ENCODE measurements around the gene PDPK1.
A peak's percentile ranks its signal among the peaks of the same experiment; 100 is the strongest.
"Not testable (repeated sequence)": the region's sequence is repeated elsewhere in the genome, so short reads cannot be mapped to it uniquely, and the experiment has no call there.

Gene PDPK1

GRCh38 chr16:2531696-2532493 is 5.9 kb upstream of the PDPK1 start:
- peak overlapping the region; percentile 63 for H3K4me3 ChIP-seq (ENCODE audit: low read depth, low read length)
- TF ChIP-seq CTCF (IDR thresholded peaks at IDR 0.05; ENCODE audit: borderline replicate concordance, insufficient read depth, low read depth, low read length), result no peak

GRCh38 chr16:2532494-2533141 is 5.2 kb upstream of the PDPK1 start:
- peak overlapping the region; percentile 46 for H3K4me3 ChIP-seq (ENCODE audit: low read depth, low read length)
- no peak for TF ChIP-seq CTCF (IDR thresholded peaks at IDR 0.05; ENCODE audit: borderline replicate concordance, insufficient read depth, low read depth, low read length)

GRCh38 chr16:2533142-2533755 is 4.6 kb upstream of the PDPK1 start:
- H3K4me3 ChIP-seq (ENCODE audit: low read depth, low read length), result not testable (repeated sequence)

GRCh38 chr16:2533912-2534311 is 3.9 kb upstream of the PDPK1 start:
- no peak for TF ChIP-seq CTCF (IDR thresholded peaks at IDR 0.05; ENCODE audit: borderline replicate concordance, insufficient read depth, low read depth, low read length)
- no peak overlapping the region for H3K4me3 ChIP-seq (ENCODE audit: low read depth, low read length)

- H3K4me3 ChIP-seq (ENCODE audit: low read depth, low read length), result not testable (repeated sequence)
Measured at GRCh38 chr16:2534335-2534734, 3.5 kb upstream of the PDPK1 start.

- no peak for TF ChIP-seq CTCF (IDR thresholded peaks at IDR 0.05; ENCODE audit: borderline replicate concordance, insufficient read depth, low read depth, low read length)
- no peak overlapping the region for H3K4me3 ChIP-seq (ENCODE audit: low read depth, low read length)
Measured at GRCh38 chr16:2535625-2536013, 2.2 kb upstream of the PDPK1 start.

- H3K4me3 ChIP-seq (ENCODE audit: low read depth, low read length), result not testable (repeated sequence)
Measured at GRCh38 chr16:2539192-2539844, 1.5 kb downstream of the PDPK1 start.

- peak; percentile 49; the same call in 1 of the 2 replicates for TF ChIP-seq CTCF (IDR thresholded peaks at IDR 0.05; ENCODE audit: borderline replicate concordance, insufficient read depth, low read depth, low read length)
- H3K4me3 ChIP-seq (ENCODE audit: low read depth, low read length), result not testable (repeated sequence)
Measured at GRCh38 chr16:2539845-2540458, 2.1 kb downstream of the PDPK1 start.

GRCh38 chr16:2540912-2541311 is 3.1 kb downstream of the PDPK1 start:
- not testable (repeated sequence) for H3K4me3 ChIP-seq (ENCODE audit: low read depth, low read length)

GRCh38 chr16:2541409-2541808 is 3.6 kb downstream of the PDPK1 start:
- not testable (repeated sequence) for H3K4me3 ChIP-seq (ENCODE audit: low read depth, low read length)

- H3K4me3 ChIP-seq (ENCODE audit: low read depth, low read length), result not testable (repeated sequence)
Measured at GRCh38 chr16:2543771-2544170, 6.0 kb downstream of the PDPK1 start.

GRCh38 chr16:2550283-2550878 is 12.6 kb downstream of the PDPK1 start:
- H3K4me3 ChIP-seq (ENCODE audit: low read depth, low read length), result not testable (repeated sequence)
